ENCODE results near the gene CDKAL1.

CDKAL1 gene

GRCh38 chr6:21033575-21034026, 499.3 kb downstream of the CDKAL1 start:
- TF ChIP-seq FOXP2 (optimal IDR thresholded peaks at IDR 0.05; ENCODE audit: borderline replicate concordance, extremely low read depth, extremely low read length, insufficient read depth): no peak
- TF ChIP-seq REST (IDR thresholded peaks at IDR 0.05; ENCODE audit: insufficient read depth in 1 of 2, low read depth in 2 of 2, low read length in 2 of 2): no peak
- no peak for TF ChIP-seq TAF1 (IDR thresholded peaks at IDR 0.05; ENCODE audit: borderline replicate concordance, insufficient read depth, low read length)
- no peak for TF ChIP-seq SIN3A (IDR thresholded peaks at IDR 0.05; ENCODE audit: borderline replicate concordance, insufficient read depth, low read length)
- TF ChIP-seq POLR2AphosphoS5 (IDR thresholded peaks at IDR 0.05; ENCODE audit: low read depth, low read length): no peak

GRCh38 chr6:21034345-21034744, 500.1 kb downstream of the CDKAL1 start:
- TF ChIP-seq REST (IDR thresholded peaks at IDR 0.05; ENCODE audit: insufficient read depth in 1 of 2, low read depth in 2 of 2, low read length in 2 of 2): no peak
- no peak for TF ChIP-seq TAF1 (IDR thresholded peaks at IDR 0.05; ENCODE audit: borderline replicate concordance, insufficient read depth, low read length)
- no peak for TF ChIP-seq FOXP2 (optimal IDR thresholded peaks at IDR 0.05; ENCODE audit: borderline replicate concordance, extremely low read depth, extremely low read length, insufficient read depth)
- TF ChIP-seq POLR2AphosphoS5 (IDR thresholded peaks at IDR 0.05; ENCODE audit: low read depth, low read length): no peak
- TF ChIP-seq SIN3A (IDR thresholded peaks at IDR 0.05; ENCODE audit: borderline replicate concordance, insufficient read depth, low read length): no peak

GRCh38 chr6:21037453-21037852, 503.2 kb downstream of the CDKAL1 start:
- TF ChIP-seq TAF1 (IDR thresholded peaks at IDR 0.05; ENCODE audit: borderline replicate concordance, insufficient read depth, low read length): no peak

GRCh38 chr6:21039926-21040325, 505.7 kb downstream of the CDKAL1 start:
- TF ChIP-seq FOXP2 (optimal IDR thresholded peaks at IDR 0.05; ENCODE audit: borderline replicate concordance, extremely low read depth, extremely low read length, insufficient read depth) (no peak), REST (IDR thresholded peaks at IDR 0.05; ENCODE audit: insufficient read depth in 1 of 2, low read depth in 2 of 2, low read length in 2 of 2) (no peak), SIN3A (IDR thresholded peaks at IDR 0.05; ENCODE audit: borderline replicate concordance, insufficient read depth, low read length) (no peak)

GRCh38 chr6:21045135-21045700, 511.0 kb downstream of the CDKAL1 start:
- TF ChIP-seq TAF1 (IDR thresholded peaks at IDR 0.05; ENCODE audit: borderline replicate concordance, insufficient read depth, low read length): no peak
- no peak for TF ChIP-seq POLR2AphosphoS5 (IDR thresholded peaks at IDR 0.05; ENCODE audit: low read depth, low read length)
- TF ChIP-seq SIN3A (IDR thresholded peaks at IDR 0.05; ENCODE audit: borderline replicate concordance, insufficient read depth, low read length): no peak
- no peak for TF ChIP-seq FOXP2 (optimal IDR thresholded peaks at IDR 0.05; ENCODE audit: borderline replicate concordance, extremely low read depth, extremely low read length, insufficient read depth)

- TF ChIP-seq POLR2AphosphoS5 (IDR thresholded peaks at IDR 0.05; ENCODE audit: low read depth, low read length) (no peak), FOXP2 (optimal IDR thresholded peaks at IDR 0.05; ENCODE audit: borderline replicate concordance, extremely low read depth, extremely low read length, insufficient read depth) (no peak), REST (IDR thresholded peaks at IDR 0.05; ENCODE audit: insufficient read depth in 1 of 2, low read depth in 2 of 2, low read length in 2 of 2) (no peak), TAF1 (IDR thresholded peaks at IDR 0.05; ENCODE audit: borderline replicate concordance, insufficient read depth, low read length) (no peak), SIN3A (IDR thresholded peaks at IDR 0.05; ENCODE audit: borderline replicate concordance, insufficient read depth, low read length) (no peak)
These were observed 512.0 kb downstream of the CDKAL1 start for GRCh38 chr6:21046276-21046675.
